ENCODE data around the gene CANT1. TPM values are rescaled to one million over a fixed set of nuclear protein-coding genes. Genes with fewer than 3 reads are reported as not detected.

CANT1 gene
- total RNA-seq, 3 donors from 2014 or later, result 26.1 to 48.1 (median 41.0) TPM

DNA sequence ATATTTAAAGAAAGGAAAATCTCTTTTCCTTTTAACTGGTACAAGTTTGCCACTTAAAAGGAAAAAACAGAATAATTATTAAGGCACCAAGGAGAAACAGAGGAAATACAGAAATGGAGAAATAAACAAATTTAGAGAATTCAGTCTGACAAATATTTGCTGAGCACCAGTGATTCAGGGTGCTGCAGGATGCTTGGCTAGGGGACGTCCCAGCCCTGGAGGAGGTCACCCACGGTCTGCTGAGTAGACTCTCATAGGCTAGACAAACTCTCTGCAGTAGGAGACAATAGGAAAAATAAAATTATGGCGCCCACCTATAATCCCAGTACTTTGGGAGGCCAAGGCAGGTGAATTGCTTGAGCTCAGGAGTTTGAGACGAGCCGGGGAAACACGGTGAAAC lies 30.3 kb upstream of the CANT1 start:
- Histone ChIP-seq H3K27me3 (no peaks in the 10 kb centered on the region), H3K9me3 (no peaks in the 10 kb centered on the region), H3K4me3 (no peak overlapping the region), H3K27ac (no peak overlapping the region), H3K4me1 (peaks cover 0 to 4% of the 10 kb centered on the region in 2 donors), H3K36me3 (no peaks in the 10 kb centered on the region)
- DNase-seq (ENCODE audit: low spot score in 2 of 2), result no peak
- intact Hi-C loops (cut with DNase I; ENCODE audit: low total_unique reads), result no loop called here
- TF ChIP-seq POLR2AphosphoS5 (IDR thresholded peaks at IDR 0.05) (no peak), POLR2A (IDR thresholded peaks at IDR 0.05) (no peak)
- TF ChIP-seq, protein P1, sequence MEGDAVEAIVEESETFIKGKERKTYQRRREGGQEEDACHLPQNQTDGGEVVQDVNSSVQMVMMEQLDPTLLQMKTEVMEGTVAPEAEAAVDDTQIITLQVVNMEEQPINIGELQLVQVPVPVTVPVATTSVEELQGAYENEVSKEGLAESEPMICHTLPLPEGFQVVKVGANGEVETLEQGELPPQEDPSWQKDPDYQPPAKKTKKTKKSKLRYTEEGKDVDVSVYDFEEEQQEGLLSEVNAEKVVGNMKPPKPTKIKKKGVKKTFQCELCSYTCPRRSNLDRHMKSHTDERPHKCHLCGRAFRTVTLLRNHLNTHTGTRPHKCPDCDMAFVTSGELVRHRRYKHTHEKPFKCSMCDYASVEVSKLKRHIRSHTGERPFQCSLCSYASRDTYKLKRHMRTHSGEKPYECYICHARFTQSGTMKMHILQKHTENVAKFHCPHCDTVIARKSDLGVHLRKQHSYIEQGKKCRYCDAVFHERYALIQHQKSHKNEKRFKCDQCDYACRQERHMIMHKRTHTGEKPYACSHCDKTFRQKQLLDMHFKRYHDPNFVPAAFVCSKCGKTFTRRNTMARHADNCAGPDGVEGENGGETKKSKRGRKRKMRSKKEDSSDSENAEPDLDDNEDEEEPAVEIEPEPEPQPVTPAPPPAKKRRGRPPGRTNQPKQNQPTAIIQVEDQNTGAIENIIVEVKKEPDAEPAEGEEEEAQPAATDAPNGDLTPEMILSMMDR (IDR thresholded peaks at IDR 0.05), result no peak

DNA sequence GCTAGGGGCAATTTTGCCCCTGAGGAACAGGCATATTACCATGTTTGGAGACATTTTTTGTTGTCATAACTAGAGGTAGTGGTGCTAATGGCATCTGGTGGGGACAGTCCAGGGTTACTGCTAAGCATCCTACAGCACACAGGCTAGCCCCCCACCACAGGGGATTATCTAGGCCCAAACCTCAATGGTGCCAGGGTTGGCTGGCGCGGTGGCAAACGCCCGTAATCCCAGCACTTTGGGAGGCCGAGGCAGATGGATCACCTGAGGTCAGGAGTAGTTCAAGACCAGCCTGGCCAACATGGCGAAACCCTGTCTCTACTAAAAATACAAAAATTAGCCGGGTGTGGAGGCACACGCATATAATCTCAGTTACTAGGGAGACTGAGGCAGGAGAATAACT lies 29.6 kb upstream of the CANT1 start:
- Histone ChIP-seq H3K27me3 (no peaks in the 10 kb centered on the region), H3K27ac (peak overlapping the region; percentile 68 to 80), H3K4me3 (no peak overlapping the region), H3K36me3 (no peaks in the 10 kb centered on the region), H3K9me3 (no peaks in the 10 kb centered on the region), H3K4me1 (peaks cover 0 to 4% of the 10 kb centered on the region in 2 donors)
- intact Hi-C loops (cut with DNase I; ENCODE audit: low total_unique reads), result no loop called here
- TF ChIP-seq POLR2AphosphoS5 (IDR thresholded peaks at IDR 0.05) (no peak), POLR2A (IDR thresholded peaks at IDR 0.05) (no peak)
- TF ChIP-seq, protein P1 (IDR thresholded peaks at IDR 0.05), result no peak
- DNase-seq (ENCODE audit: low spot score in 2 of 2), result peak in 1 of 2 donors; percentile 31

DNA sequence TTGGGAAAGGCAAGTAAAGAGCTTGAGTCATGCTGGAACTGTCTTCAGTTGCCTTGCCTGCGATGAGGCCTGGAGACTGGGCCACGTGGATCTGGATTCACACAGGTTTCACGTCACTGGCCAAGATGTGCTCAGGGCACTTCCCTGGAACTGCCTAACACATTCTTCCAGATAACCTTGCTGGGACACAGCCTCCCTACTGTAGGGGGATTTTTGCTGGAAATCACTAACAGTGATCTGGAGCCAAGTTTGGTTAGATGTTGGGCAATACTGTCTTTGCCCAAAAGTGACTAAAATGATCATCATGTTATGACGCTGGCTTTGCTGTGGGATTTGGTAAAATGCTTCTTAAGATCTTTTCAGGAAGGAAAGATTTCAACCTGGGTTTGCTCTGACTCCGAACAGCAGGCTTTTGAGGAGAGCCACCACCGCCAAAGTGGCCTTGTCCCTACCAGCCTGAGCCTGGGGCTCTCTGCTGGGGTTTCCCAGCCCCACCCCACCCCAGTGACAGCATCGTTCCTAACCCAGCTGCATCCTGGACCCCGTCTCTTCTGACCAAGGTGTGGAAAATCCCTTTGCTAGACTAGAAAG lies 29.1 kb upstream of the CANT1 start:
- peak in 1 of 2 donors; percentile 49 for DNase-seq (ENCODE audit: low spot score in 2 of 2)
- no peaks in the 10 kb centered on the region for H3K9me3 ChIP-seq
- peaks cover 0 to 8% of the 10 kb centered on the region in 2 donors for H3K4me1 ChIP-seq
- peak overlapping the region; percentile 68 to 80 for H3K27ac ChIP-seq
- H3K36me3 ChIP-seq, result no peaks in the 10 kb centered on the region
- intact Hi-C loops (cut with DNase I; ENCODE audit: low total_unique reads), result no loop called here
- H3K4me3 ChIP-seq, result no peak overlapping the region
- H3K27me3 ChIP-seq, result no peaks in the 10 kb centered on the region
- TF ChIP-seq POLR2A (IDR thresholded peaks at IDR 0.05) (no peak), POLR2AphosphoS5 (IDR thresholded peaks at IDR 0.05) (peak; percentile 18 to 73 (median 37))
- TF ChIP-seq, protein P1 (IDR thresholded peaks at IDR 0.05), result no peak

- H3K36me3 ChIP-seq, result no peaks in the 10 kb centered on the region
- H3K4me1 ChIP-seq, result peaks cover 4 to 11% of the 10 kb centered on the region in 2 donors
- TF ChIP-seq, protein P1 (IDR thresholded peaks at IDR 0.05), result no peak
- TF ChIP-seq POLR2AphosphoS5 (IDR thresholded peaks at IDR 0.05) (peak in 1 of 3 donors; percentile 24), POLR2A (IDR thresholded peaks at IDR 0.05) (no peak)
- intact Hi-C loops (cut with DNase I; ENCODE audit: low total_unique reads), result no loop called here
- peak overlapping the region; percentile 38 for H3K27ac ChIP-seq
- peak in 1 of 2 donors; percentile 3 for DNase-seq (ENCODE audit: low spot score in 2 of 2)
- no peaks in the 10 kb centered on the region for H3K9me3 ChIP-seq
- H3K27me3 ChIP-seq, result no peaks in the 10 kb centered on the region
- no peak overlapping the region for H3K4me3 ChIP-seq
These were observed 27.0 kb upstream of the CANT1 start for GRCh38 chr17:79036596-79036995.

DNA sequence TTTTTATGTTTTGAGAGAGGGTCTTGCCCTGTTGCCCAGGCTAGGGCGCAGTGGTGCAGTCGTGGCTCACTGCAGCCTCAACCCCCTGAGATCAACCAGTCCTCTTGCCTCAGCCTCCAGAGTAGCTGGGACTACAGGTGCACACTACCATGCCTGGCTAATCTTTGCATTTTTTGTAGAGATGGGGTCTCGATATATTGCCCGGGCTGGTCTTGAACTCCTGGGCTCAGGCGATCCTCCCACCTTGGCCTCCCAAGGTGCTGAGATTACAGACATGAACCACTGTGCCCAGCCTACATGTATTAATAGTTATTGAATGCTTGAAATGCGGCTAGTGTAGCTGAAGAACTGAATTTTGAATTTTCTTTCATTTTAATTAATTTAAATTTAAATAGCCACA lies 26.6 kb upstream of the CANT1 start:
- H3K4me3 ChIP-seq, result no peak overlapping the region
- peaks cover 4 to 11% of the 10 kb centered on the region in 2 donors for H3K4me1 ChIP-seq
- no peaks in the 10 kb centered on the region for H3K36me3 ChIP-seq
- intact Hi-C loops (cut with DNase I; ENCODE audit: low total_unique reads), result no loop called here
- H3K27ac ChIP-seq, result peak overlapping the region in 1 of 2 donors; percentile 38
- H3K27me3 ChIP-seq, result no peaks in the 10 kb centered on the region
- peak in 1 of 2 donors; percentile 19 for DNase-seq (ENCODE audit: low spot score in 2 of 2)
- no peaks in the 10 kb centered on the region for H3K9me3 ChIP-seq
- TF ChIP-seq POLR2AphosphoS5 (IDR thresholded peaks at IDR 0.05), result no peak
- no peak for TF ChIP-seq POLR2A (IDR thresholded peaks at IDR 0.05)

Data from breast epithelium (tissue), 4 donors.